GM23338 (cell line): ENCODE measurements around the gene NOPCHAP1. TPM values are rescaled to one million over a fixed set of nuclear protein-coding genes. Genes with fewer than 3 reads are reported as not detected.

Experiments used
- ATAC-seq: fragments of 200-7000 bp; cut with Tn5 transposase; 3 replicates; pipeline ENCODE4 v1.9.1; 2020
- DNase-seq: peaks from one replicate; pipeline ENCODE4 v3.0.0-alpha.2; 2015; ENCODE audit warnings: low spot score
- H2AFZ ChIP-seq: fragments of 200-600 bp; sonication (generic); 2 replicates; pipeline ENCODE4 v1.8.0; 2016; ENCODE audit warnings: antibody characterized with exemption, mild to moderate bottlenecking, moderate library complexity
- H3F3A ChIP-seq: fragments of 200-600 bp; sonication (generic); replicated peaks from 2 replicates; pipeline ENCODE4 v1.8.0; 2017; ENCODE audit warnings: antibody characterized with exemption, mixed run types, low read depth
- H3K27ac ChIP-seq: fragments of 200-600 bp; sonication (generic); 2 replicates; pipeline ENCODE4 v1.6.1; 2016; ENCODE audit warnings: low read depth
- H3K27me3 ChIP-seq: fragments of 200-600 bp; sonication (generic); 2 replicates; pipeline ENCODE4 v1.8.0; 2016; ENCODE audit warnings: mild to moderate bottlenecking, mixed run types, moderate library complexity; ENCODE audit not compliant: insufficient read depth
- H3K36me3 ChIP-seq: fragments of 200-600 bp; sonication (generic); 2 replicates; pipeline ENCODE4 v1.8.0; 2016; ENCODE audit warnings: mild to moderate bottlenecking; ENCODE audit not compliant: insufficient read depth
- H3K4me1 ChIP-seq: fragments of 200-600 bp; sonication (generic); 2 replicates; pipeline ENCODE4 v1.8.0; 2016; ENCODE audit warnings: mild to moderate bottlenecking, moderate library complexity; ENCODE audit not compliant: insufficient read depth
- H3K4me2 ChIP-seq: fragments of 200-600 bp; sonication (generic); 2 replicates; pipeline ENCODE4 v1.7.1; 2017; ENCODE audit warnings: mixed run types
- H3K4me3 ChIP-seq: fragments of 200-600 bp; sonication (generic); 2 replicates; pipeline ENCODE4 v1.6.1; 2016; ENCODE audit warnings: mixed run types
- H3K79me2 ChIP-seq: fragments of 200-600 bp; sonication (generic); replicated peaks from 2 replicates; pipeline ENCODE4 v1.8.0; 2017; ENCODE audit warnings: mild to moderate bottlenecking; ENCODE audit not compliant: insufficient read depth
- H3K9me2 ChIP-seq: fragments of 200-600 bp; sonication (generic); 2 replicates; pipeline ENCODE4 v1.8.0; 2017; ENCODE audit not compliant: insufficient read depth
- H4K20me1 ChIP-seq: fragments of 200-600 bp; sonication (generic); replicated peaks from 2 replicates; pipeline ENCODE4 v1.8.0; 2017; ENCODE audit warnings: mild to moderate bottlenecking; ENCODE audit not compliant: insufficient read depth
- H3K27ac Mint-ChIP-seq: 2 replicates; pipeline ENCODE4 v1.8.0; 2020; ENCODE audit warnings: inconsistent platforms, mild to moderate bottlenecking, moderate library complexity, mixed read lengths
- H3K27me3 Mint-ChIP-seq: 3 replicates; pipeline ENCODE4 v1.8.0; 2022; ENCODE audit warnings: low read depth, mild to moderate bottlenecking, moderate library complexity, mixed read lengths, inconsistent platforms; ENCODE audit not compliant: insufficient read depth, poor library complexity
- H3K36me3 Mint-ChIP-seq: 3 replicates; pipeline ENCODE4 v1.8.0; 2021; ENCODE audit warnings: low read depth, mild to moderate bottlenecking, inconsistent platforms, moderate library complexity, mixed read lengths
- H3K4me1 Mint-ChIP-seq: 3 replicates; pipeline ENCODE4 v1.8.0; 2020; ENCODE audit warnings: mild to moderate bottlenecking, inconsistent platforms, mixed read lengths
- H3K4me3 Mint-ChIP-seq: 3 replicates; pipeline ENCODE4 v1.8.0; 2021; ENCODE audit warnings: moderate library complexity, mild to moderate bottlenecking, inconsistent platforms, mixed read lengths
- H3K9me3 Mint-ChIP-seq: 3 replicates; pipeline ENCODE4 v1.8.0; 2020; ENCODE audit warnings: moderate library complexity, mild to moderate bottlenecking, inconsistent platforms, mixed read lengths
- CREB1 ChIP-seq: fragments of 250-450 bp; sonication (Bioruptor Pico); IDR thresholded peaks from 2 replicates; pipeline ENCODE4 v1.5.0; 2020; ENCODE audit warnings: low read depth, mild to moderate bottlenecking, moderate library complexity
- EZH2 ChIP-seq: fragments of 200-600 bp; sonication (generic); IDR thresholded peaks from one replicate; pipeline ENCODE4 v1.8.0; 2017; ENCODE audit warnings: antibody characterized with exemption, mild to moderate bottlenecking, low read depth; ENCODE audit not compliant: unreplicated experiment
- EZH2phosphoT487 ChIP-seq: fragments of 200-600 bp; sonication (generic); IDR thresholded peaks from one replicate; pipeline ENCODE4 v1.8.1; 2018; ENCODE audit warnings: antibody characterized with exemption; ENCODE audit not compliant: unreplicated experiment
- JUNB ChIP-seq: IDR thresholded peaks from one replicate; pipeline ENCODE4 v1.6.1; 2016; ENCODE audit warnings: antibody characterized with exemption; ENCODE audit not compliant: unreplicated experiment
- NANOG ChIP-seq: IDR thresholded peaks from 2 replicates; pipeline ENCODE4 v1.6.1; 2016; ENCODE audit warnings: antibody characterized with exemption, borderline replicate concordance
- POLR2AphosphoS5 ChIP-seq: IDR thresholded peaks from 2 replicates; pipeline ENCODE4 v1.6.1; 2016; ENCODE audit warnings: antibody characterized with exemption, low read depth
- STAT1 ChIP-seq: IDR thresholded peaks from one replicate; pipeline ENCODE4 v1.6.1; 2016; ENCODE audit warnings: antibody characterized with exemption; ENCODE audit not compliant: unreplicated experiment
- ZNF114 ChIP-seq: fragments of 250-450 bp; sonication (Bioruptor Pico); IDR thresholded peaks from 2 replicates; pipeline ENCODE4 v1.5.0; 2020; ENCODE audit warnings: mild to moderate bottlenecking, moderate library complexity
- ZNF331 ChIP-seq: fragments of 250-450 bp; sonication (Bioruptor Pico); IDR thresholded peaks from 2 replicates; pipeline ENCODE4 v1.5.0; 2020; ENCODE audit warnings: low read depth, mild to moderate bottlenecking, moderate library complexity
- polyA plus RNA-seq: library from polyadenylated mRNA; unstranded; fragments of >200 nt; fragmentation: Nextera tagmentation; extraction: Ambion mirVana; gene quantifications from 2 replicates; pipeline ENCODE4 v1.2.1, GENCODE V29; 2016
- total RNA-seq: library from RNA; depleted of rRNA; stranded (reverse); fragments of >200 nt; shearing (Covaris generic); gene quantifications from 2 replicates; pipeline ENCODE4 v1.2.3, GENCODE V29; 2014
- TF ChIP-seq, protein P1 (sequence below): fragments of 250-450 bp; sonication (Bioruptor Pico); IDR thresholded peaks from 2 replicates; pipeline ENCODE4 v1.5.0; 2020; ENCODE audit warnings: mild to moderate bottlenecking, moderate library complexity
- TF ChIP-seq, protein P2 (sequence below), 2 experiments: fragments of 200-600 bp in 1 of 2; sonication (generic) in 1 of 2; conservative IDR thresholded peaks; 2 replicates each; pipeline versions ENCODE4 v1.5.1 to v1.6.1; 2016 to 2017; ENCODE audit warnings: antibody characterized with exemption in 2 of 2, low read depth in 2 of 2, mild to moderate bottlenecking in 2 of 2, moderate library complexity in 1 of 2
- TF ChIP-seq, protein P3 (sequence below): IDR thresholded peaks from 2 replicates; pipeline ENCODE4 v1.6.1; 2016; ENCODE audit warnings: antibody characterized with exemption
- TF ChIP-seq, protein P4 (sequence below): IDR thresholded peaks from one replicate; pipeline ENCODE4 v1.6.1; 2018; ENCODE audit warnings: antibody characterized with exemption; ENCODE audit not compliant: unreplicated experiment

The NOPCHAP1 gene
- total and polyA plus RNA-seq, 2 experiments from 2014 or later: 14.7 to 221 TPM

DNA sequence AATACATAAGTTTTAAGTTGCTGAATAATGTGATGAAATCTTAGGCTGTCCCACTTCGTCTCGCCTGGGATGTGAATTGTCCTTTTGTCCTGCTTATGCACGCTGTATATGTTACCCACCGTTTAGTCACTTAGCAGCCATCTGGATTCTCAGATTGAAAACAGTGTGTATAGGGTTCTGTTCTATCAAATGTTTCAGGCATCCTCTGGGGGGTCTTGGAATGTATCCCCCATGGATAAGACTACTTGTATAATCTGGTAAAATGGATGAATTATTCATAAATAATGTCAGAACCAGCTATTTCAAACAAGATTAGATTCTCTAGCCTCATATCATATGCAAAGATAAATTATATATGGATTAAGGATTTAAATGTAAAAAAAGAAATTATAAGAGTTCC lies 29.4 kb downstream of the NOPCHAP1 start:
- no peak for TF ChIP-seq NANOG
- TF ChIP-seq ZNF114 (CRISPR knock-in tag): no peak
- no peak for TF ChIP-seq EZH2
- no peak for TF ChIP-seq ZNF331 (CRISPR knock-in tag)
- TF ChIP-seq, protein P1, sequence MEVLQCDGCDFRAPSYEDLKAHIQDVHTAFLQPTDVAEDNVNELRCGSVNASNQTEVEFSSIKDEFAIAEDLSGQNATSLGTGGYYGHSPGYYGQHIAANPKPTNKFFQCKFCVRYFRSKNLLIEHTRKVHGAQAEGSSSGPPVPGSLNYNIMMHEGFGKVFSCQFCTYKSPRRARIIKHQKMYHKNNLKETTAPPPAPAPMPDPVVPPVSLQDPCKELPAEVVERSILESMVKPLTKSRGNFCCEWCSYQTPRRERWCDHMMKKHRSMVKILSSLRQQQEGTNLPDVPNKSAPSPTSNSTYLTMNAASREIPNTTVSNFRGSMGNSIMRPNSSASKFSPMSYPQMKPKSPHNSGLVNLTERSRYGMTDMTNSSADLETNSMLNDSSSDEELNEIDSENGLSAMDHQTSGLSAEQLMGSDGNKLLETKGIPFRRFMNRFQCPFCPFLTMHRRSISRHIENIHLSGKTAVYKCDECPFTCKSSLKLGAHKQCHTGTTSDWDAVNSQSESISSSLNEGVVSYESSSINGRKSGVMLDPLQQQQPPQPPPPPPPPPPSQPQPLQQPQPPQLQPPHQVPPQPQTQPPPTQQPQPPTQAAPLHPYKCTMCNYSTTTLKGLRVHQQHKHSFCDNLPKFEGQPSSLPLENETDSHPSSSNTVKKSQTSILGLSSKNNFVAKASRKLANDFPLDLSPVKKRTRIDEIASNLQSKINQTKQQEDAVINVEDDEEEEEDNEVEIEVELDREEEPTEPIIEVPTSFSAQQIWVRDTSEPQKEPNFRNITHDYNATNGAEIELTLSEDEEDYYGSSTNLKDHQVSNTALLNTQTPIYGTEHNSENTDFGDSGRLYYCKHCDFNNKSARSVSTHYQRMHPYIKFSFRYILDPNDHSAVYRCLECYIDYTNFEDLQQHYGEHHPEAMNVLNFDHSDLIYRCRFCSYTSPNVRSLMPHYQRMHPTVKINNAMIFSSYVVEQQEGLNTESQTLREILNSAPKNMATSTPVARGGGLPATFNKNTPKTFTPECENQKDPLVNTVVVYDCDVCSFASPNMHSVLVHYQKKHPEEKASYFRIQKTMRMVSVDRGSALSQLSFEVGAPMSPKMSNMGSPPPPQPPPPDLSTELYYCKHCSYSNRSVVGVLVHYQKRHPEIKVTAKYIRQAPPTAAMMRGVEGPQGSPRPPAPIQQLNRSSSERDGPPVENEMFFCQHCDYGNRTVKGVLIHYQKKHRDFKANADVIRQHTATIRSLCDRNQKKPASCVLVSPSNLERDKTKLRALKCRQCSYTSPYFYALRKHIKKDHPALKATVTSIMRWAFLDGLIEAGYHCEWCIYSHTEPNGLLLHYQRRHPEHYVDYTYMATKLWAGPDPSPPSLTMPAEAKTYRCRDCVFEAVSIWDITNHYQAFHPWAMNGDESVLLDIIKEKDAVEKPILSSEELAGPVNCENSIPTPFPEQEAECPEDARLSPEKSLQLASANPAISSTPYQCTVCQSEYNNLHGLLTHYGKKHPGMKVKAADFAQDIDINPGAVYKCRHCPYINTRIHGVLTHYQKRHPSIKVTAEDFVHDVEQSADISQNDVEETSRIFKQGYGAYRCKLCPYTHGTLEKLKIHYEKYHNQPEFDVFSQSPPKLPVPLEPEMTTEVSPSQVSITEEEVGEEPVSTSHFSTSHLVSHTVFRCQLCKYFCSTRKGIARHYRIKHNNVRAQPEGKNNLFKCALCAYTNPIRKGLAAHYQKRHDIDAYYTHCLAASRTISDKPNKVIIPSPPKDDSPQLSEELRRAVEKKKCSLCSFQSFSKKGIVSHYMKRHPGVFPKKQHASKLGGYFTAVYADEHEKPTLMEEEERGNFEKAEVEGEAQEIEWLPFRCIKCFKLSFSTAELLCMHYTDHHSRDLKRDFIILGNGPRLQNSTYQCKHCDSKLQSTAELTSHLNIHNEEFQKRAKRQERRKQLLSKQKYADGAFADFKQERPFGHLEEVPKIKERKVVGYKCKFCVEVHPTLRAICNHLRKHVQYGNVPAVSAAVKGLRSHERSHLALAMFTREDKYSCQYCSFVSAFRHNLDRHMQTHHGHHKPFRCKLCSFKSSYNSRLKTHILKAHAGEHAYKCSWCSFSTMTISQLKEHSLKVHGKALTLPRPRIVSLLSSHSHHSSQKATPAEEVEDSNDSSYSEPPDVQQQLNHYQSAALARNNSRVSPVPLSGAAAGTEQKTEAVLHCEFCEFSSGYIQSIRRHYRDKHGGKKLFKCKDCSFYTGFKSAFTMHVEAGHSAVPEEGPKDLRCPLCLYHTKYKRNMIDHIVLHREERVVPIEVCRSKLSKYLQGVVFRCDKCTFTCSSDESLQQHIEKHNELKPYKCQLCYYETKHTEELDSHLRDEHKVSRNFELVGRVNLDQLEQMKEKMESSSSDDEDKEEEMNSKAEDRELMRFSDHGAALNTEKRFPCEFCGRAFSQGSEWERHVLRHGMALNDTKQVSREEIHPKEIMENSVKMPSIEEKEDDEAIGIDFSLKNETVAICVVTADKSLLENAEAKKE: no peak
- no peak for TF ChIP-seq POLR2AphosphoS5
- TF ChIP-seq, protein P2, sequence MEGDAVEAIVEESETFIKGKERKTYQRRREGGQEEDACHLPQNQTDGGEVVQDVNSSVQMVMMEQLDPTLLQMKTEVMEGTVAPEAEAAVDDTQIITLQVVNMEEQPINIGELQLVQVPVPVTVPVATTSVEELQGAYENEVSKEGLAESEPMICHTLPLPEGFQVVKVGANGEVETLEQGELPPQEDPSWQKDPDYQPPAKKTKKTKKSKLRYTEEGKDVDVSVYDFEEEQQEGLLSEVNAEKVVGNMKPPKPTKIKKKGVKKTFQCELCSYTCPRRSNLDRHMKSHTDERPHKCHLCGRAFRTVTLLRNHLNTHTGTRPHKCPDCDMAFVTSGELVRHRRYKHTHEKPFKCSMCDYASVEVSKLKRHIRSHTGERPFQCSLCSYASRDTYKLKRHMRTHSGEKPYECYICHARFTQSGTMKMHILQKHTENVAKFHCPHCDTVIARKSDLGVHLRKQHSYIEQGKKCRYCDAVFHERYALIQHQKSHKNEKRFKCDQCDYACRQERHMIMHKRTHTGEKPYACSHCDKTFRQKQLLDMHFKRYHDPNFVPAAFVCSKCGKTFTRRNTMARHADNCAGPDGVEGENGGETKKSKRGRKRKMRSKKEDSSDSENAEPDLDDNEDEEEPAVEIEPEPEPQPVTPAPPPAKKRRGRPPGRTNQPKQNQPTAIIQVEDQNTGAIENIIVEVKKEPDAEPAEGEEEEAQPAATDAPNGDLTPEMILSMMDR (conservative IDR thresholded peaks at IDR 0.05; ENCODE audit: low read depth in 2 of 2): no peak
- no peak for TF ChIP-seq EZH2phosphoT487
- TF ChIP-seq, protein P3, sequence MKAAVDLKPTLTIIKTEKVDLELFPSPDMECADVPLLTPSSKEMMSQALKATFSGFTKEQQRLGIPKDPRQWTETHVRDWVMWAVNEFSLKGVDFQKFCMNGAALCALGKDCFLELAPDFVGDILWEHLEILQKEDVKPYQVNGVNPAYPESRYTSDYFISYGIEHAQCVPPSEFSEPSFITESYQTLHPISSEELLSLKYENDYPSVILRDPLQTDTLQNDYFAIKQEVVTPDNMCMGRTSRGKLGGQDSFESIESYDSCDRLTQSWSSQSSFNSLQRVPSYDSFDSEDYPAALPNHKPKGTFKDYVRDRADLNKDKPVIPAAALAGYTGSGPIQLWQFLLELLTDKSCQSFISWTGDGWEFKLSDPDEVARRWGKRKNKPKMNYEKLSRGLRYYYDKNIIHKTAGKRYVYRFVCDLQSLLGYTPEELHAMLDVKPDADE: no peak
- TF ChIP-seq JUNB: no peak
- TF ChIP-seq STAT1: no peak
- TF ChIP-seq CREB1 (CRISPR knock-in tag): no peak
- TF ChIP-seq, protein P4, sequence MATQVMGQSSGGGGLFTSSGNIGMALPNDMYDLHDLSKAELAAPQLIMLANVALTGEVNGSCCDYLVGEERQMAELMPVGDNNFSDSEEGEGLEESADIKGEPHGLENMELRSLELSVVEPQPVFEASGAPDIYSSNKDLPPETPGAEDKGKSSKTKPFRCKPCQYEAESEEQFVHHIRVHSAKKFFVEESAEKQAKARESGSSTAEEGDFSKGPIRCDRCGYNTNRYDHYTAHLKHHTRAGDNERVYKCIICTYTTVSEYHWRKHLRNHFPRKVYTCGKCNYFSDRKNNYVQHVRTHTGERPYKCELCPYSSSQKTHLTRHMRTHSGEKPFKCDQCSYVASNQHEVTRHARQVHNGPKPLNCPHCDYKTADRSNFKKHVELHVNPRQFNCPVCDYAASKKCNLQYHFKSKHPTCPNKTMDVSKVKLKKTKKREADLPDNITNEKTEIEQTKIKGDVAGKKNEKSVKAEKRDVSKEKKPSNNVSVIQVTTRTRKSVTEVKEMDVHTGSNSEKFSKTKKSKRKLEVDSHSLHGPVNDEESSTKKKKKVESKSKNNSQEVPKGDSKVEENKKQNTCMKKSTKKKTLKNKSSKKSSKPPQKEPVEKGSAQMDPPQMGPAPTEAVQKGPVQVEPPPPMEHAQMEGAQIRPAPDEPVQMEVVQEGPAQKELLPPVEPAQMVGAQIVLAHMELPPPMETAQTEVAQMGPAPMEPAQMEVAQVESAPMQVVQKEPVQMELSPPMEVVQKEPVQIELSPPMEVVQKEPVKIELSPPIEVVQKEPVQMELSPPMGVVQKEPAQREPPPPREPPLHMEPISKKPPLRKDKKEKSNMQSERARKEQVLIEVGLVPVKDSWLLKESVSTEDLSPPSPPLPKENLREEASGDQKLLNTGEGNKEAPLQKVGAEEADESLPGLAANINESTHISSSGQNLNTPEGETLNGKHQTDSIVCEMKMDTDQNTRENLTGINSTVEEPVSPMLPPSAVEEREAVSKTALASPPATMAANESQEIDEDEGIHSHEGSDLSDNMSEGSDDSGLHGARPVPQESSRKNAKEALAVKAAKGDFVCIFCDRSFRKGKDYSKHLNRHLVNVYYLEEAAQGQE: no peak

More for the DNA sequence above, 29.4 kb downstream of the NOPCHAP1 start:
- DNase-seq: no peak
- Histone ChIP-seq H4K20me1 (peaks cover 10% of the 10 kb centered on the region), H3K9me2 (no peaks in the 10 kb centered on the region), H2AFZ (no peak overlapping the region), H3F3A (no peaks in the 10 kb centered on the region), H3K27ac (no peak overlapping the region), H3K4me1 (0 out of 2 replicates have a peak, but pooled peaks cover 6% of the 10 kb centered on the region), H3K4me3 (no peak overlapping the region), H3K27me3 (no peaks in the 10 kb centered on the region), H3K79me2 (peaks cover 30% of the 10 kb centered on the region), H3K36me3 (no peaks in the 10 kb centered on the region), H3K4me2 (no peak overlapping the region)
- H3K4me3 Mint-ChIP-seq: no peak overlapping the region
- peaks cover 36% of the 10 kb centered on the region for H3K36me3 Mint-ChIP-seq
- H3K27me3 Mint-ChIP-seq: no peaks in the 10 kb centered on the region
- H3K9me3 Mint-ChIP-seq: peaks cover 3% of the 10 kb centered on the region; the same call in 2 of the 3 replicates
- H3K4me1 Mint-ChIP-seq: peaks cover 14% of the 10 kb centered on the region; the same call in 2 of the 3 replicates
- ATAC-seq: no peak
- H3K27ac Mint-ChIP-seq: no peak overlapping the region
